H1 (cell line): Measurements from ENCODE around the gene GRIFIN. TPM values are rescaled to one million over a fixed set of nuclear protein-coding genes. Genes with fewer than 3 reads are reported as not detected.

Source experiments
- ATF3 ChIP-seq: IDR thresholded peaks from 2 replicates; pipeline ENCODE4 v1.6.1; 2011; ENCODE audit warnings: low read depth, mild to moderate bottlenecking, low read length; ENCODE audit not compliant: insufficient read depth
- CEBPB ChIP-seq: IDR thresholded peaks from 2 replicates; pipeline ENCODE4 v1.6.1; 2012; ENCODE audit warnings: low read depth, low read length
- E2F6 ChIP-seq: IDR thresholded peaks from 2 replicates; pipeline ENCODE4 v1.6.1; 2012; ENCODE audit warnings: inconsistent platforms
- HDAC6 ChIP-seq: IDR thresholded peaks from one replicate; pipeline ENCODE4 v1.7.1; 2012; ENCODE audit warnings: low read depth, mild to moderate bottlenecking, inconsistent platforms, low read length, moderate library complexity
- NRF1 ChIP-seq: IDR thresholded peaks from 2 replicates; pipeline ENCODE4 v1.6.1; 2011; ENCODE audit warnings: mild to moderate bottlenecking, low read depth, low read length, improper control_type of control experiment
- RNF2 ChIP-seq: fragments of 200-900, 300-1000 bp; sonication (generic); IDR thresholded peaks from 2 replicates; pipeline ENCODE4 v1.7.1; 2016; ENCODE audit warnings: borderline replicate concordance, low read depth, mild to moderate bottlenecking, antibody characterized with exemption, low read length; ENCODE audit not compliant: poor library complexity, severe bottlenecking; ENCODE audit errors: missing control alignments
- TCF12 ChIP-seq: IDR thresholded peaks from 2 replicates; pipeline ENCODE4 v1.6.1; 2011; ENCODE audit warnings: low read depth, mild to moderate bottlenecking, low read length
- TEAD4 ChIP-seq: IDR thresholded peaks from 2 replicates; pipeline ENCODE4 v1.6.1; 2012; ENCODE audit warnings: low read depth, low read length, inconsistent platforms, mixed read lengths
- polyA plus RNA-seq, 7 experiments: library from polyadenylated mRNA; depleted of rRNA in 3 of 7; stranded (reverse) in 5 of 7; unstranded in 2 of 7; fragments of >200 nt in 5 of 7; fragments of 200-250 nt in 2 of 7; gene quantifications; 1 replicate in 5 of 7; 2 replicates in 1 of 7; 4 replicates in 1 of 7; pipeline versions ENCODE4 v1.2.1 to v1.2.3, GENCODE V29; 2011 to 2013; ENCODE audit warnings: missing spikeins in 2 of 7, mixed read lengths in 2 of 7
- total RNA-seq: library from RNA; stranded (reverse); fragmentation: NEBNext Ultra II Directional; extraction: Animal tissue kit (Norgen Biotek cat#: 25700); gene quantifications from 2 replicates; pipeline ENCODE4 v1.2.1, GENCODE V29; 2021

GRIFIN gene
- total and polyA plus RNA-seq, 2 of the 8 experiments (the other 6 are each of a cell fraction or from before 2014, with no cell fraction given), result not detected

- no peak for TF ChIP-seq RNF2
- TF ChIP-seq NRF1, result no peak
- TF ChIP-seq TEAD4, result 0 out of 2 replicates have a peak, but pooled peaks have one; percentile 2
- TF ChIP-seq ATF3, result no peak
- no peak for TF ChIP-seq HDAC6
- TF ChIP-seq CEBPB, result no peak
- 0 out of 2 replicates have a peak, but pooled peaks have one; percentile 36 for TF ChIP-seq TCF12
- peak; percentile 27; the same call in 1 of the 2 replicates for TF ChIP-seq E2F6
These were observed 47.3 kb upstream of the GRIFIN start (continued) for GRCh38 chr7:2523461-2523936.
